Embryonic facial prominence (tissue), 1 donor: ENCODE measurements around the gene DCAF7.

ENCODE experiments used
- DNase-seq: peaks from one replicate; pipeline ENCODE4 v3.0.0-alpha.2; 2016; ENCODE audit errors: extremely low spot score

Gene DCAF7, protein sequence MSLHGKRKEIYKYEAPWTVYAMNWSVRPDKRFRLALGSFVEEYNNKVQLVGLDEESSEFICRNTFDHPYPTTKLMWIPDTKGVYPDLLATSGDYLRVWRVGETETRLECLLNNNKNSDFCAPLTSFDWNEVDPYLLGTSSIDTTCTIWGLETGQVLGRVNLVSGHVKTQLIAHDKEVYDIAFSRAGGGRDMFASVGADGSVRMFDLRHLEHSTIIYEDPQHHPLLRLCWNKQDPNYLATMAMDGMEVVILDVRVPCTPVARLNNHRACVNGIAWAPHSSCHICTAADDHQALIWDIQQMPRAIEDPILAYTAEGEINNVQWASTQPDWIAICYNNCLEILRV

DNA sequence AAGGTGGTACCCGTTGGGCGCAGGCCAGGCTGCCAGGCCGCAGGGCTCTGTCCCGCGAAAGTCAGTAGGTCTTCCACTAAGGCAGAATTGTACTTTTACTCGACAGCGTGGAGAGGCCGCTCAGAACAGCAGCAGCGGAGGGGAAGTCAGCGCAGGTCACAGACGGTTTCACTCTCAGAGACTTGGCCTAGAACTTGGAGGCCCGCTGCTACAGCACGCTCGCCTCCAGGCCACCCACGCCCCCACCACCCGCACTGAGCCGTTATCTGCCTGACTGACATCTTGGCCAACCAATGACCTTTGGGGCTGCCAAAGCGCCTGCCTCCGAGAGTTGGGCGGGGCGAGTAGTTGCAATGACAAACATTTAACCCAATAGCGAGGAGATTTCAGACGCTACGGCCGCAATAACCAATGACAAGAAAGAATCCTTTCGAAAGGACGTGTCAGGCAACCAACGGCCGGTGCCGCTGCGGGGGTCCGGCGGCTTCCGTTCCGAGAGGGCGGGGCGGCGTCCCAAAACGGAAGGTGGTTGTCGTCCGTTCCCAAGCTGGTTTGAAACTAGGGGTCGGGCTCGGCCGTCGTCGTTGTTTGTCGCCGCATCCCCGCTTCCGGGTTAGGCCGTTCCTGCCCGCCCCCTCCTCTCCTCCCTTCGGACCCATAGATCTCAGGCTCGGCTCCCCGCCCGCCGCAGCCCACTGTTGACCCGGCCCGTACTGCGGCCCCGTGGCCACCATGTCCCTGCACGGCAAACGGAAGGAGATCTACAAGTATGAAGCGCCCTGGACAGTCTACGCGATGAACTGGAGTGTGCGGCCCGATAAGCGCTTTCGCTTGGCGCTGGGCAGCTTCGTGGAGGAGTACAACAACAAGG is at the start of gene DCAF7:
DCAF7 (plus strand) TSS at position 532 of the 871 bp plus-strand sequence; CDS start at position 733, 201 bp downstream.
- peak; percentile 99 for DNase-seq

DNA sequence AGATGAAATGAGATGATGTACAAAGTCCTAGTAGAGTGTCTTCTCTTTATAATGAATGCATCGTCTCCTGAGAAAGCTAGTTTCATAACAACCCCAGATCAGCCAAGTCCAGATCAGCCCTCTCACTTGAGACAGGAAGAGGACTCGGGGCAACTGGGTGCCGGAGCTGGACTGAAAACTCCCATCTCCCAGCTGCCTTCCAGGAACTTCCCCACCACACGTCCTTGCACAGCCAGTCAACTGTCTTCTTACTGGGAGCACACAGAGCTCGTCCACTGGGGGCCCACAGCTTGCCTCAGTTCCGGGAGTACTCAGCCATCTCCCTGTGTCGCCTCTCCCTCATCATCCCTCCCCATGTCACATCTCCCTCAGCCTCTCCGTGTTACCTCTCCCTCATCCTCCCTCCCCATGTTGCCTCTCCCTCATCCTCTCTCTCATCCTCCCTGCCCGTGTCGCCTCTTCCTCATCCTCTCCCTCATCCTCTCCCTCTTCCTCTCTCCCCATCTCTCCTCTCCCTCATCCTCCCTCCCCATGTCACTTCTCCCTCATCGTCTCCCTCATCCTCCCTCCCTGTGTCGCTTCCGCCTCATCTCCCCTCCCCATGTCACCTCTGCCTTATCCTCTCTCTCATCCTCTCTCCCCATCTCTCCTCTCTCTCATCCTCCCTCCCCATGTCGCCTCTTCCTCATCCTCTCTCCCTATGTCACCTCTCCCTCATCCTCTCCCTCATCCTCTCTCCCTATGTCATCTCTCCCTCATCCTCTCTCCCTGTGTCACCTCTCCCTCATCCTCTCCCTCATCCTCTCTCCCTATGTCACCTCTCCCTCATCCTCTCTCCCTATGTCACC is 49.5 kb upstream of the DCAF7 start:
- DNase-seq = no peak

DNA sequence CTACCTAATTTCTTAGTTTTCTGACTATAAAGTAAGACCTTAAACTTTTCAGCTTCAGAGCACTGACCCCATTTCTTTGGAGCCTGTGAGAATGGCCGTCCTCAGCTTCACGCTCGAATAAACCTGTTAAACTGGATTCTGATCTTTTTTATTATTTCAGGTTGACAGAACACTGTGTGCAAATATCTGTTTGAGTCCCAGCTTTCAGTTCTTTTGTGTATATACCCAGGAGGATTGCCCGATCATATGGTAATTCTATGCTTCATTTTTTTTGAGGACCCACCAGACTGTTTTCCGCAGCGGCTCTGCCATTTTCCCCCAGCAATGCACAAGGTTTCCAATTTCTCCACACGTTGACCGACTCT is 47.0 kb upstream of the DCAF7 start:
- DNase-seq = no peak

DNA sequence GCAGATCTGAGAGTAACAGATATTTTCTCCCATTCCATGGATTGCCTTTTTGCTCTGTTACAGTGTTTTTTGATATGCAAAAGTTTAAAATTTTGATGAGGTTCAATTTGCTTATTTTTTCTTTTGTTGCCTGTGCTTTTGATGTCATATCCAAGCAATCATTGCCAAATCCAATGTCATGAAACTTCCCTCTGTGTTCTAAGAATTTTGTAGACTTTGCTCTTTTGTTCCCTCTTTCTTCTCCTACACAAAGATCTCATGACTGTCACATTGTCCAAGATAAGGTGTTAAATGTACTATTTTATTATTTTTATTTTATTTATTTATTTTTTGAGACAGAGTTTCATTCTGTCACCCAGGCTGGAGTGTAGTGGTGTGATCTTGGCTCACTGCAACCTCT is 46.0 kb upstream of the DCAF7 start:
- no peak for DNase-seq

DNA sequence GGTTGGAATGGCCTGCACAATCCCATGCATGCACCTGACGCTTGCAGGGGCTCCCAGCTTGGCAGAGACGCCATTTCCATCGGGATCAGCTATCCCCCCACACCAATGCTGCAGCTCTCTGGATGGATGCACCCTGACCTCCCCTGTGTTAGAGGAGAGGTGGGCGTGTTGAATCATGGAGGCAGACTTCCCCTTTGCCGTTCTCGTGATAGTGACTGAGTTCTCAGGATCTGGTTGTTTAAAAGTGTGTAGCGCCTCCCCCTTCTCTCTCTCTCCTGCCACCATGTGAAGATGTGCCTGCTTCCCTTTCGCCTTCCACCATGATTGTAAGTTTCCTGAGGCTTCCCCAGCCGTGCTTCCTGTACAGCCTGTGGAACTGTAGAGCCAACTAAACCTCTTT is 44.9 kb upstream of the DCAF7 start:
- DNase-seq = no peak

DNA sequence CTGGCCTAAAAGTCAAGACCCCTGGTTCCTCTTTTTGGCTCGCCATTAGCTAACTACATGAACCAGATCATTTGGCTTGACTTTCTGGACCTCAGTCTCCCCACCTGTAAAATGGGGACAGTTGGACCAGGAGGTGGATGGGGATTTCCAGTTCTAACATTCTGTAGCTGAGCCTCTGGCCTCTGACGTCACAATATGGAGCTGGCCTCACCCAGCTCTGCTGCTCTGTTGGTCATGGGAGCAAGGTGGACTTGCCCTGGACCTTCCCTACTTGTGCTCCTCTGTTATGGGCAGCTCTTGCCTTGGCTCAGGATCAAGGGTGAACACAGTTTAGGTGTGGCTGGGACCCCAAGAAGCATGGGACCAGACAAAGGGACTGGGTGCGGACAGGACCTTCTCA is 43.6 kb upstream of the DCAF7 start:
- DNase-seq = no peak

DNA sequence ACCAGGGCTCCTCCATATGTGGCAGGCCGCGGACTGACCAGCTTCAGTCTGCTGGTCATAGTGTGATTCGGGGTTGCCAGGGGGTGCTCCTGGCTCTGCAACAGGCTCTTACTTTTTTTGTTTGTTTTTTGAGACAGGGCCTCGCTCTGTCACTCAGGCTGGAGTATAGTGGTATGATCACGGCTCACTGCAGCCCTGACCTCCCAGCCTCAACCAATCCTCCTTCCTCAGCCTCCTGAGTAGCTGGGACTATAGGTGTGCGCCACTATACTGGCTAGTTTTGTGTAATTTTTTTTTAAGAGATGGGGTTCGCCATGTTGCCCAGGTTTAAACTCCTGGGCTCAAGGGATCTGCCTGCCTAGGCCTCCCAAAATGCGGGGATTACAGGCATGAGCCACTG is 38.9 kb upstream of the DCAF7 start:
- DNase-seq = no peak

DNA sequence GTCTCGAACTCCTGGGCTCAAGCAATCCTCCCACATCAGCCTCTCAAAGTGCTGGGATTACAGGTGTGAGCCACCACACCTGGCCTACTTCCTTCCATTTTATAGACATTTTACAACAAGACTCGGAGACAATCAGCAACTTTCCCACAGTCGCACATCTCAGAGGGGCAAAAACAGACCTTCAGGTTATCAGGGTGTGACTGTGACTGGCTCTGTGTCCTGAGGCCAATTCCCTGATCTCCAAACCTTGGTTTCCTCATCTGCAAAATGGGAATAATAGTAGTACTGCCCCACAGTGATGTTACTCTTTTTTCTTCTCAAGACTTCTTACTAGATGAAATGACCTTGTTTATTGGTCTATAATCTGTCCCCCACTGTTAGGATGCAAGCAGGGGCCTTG is 37.9 kb upstream of the DCAF7 start:
- no peak for DNase-seq

DNA sequence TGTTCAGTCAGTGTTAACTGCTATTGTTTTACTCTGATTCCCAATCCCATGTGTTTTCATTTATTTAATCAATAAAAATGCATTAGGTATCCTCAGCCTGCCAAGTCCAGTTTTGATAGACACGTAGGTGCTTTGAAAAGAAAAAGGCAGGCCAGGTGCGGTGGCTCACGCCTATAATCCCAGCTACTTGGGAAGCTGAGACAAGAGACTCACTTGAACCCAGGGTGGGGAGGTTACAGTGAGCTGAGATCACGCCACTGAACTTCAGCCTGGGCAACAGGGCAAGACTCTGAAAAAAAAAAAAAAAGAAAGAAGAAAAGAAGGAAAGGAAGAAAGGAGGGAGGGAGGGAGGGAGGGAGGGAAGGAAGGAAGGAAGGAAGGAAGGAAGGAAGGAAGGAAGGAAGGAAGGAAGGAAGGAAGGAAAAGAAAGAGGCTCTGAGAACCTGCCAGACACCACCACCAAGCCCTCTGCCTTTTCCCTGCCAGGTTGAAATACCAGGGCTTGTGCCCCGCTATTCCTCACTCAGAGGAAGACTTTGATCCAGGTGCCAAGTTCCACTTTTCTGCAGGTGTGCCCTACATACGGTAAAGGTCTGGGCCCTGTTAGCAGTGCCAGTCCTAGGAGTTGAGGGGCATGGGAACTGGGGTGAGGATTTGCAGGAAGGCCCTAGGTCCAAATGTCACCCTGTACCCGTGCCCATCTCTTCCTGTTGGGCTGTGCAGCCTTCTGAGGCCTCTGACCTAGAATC is 37.2 kb upstream of the DCAF7 start:
- no peak for DNase-seq

DNA sequence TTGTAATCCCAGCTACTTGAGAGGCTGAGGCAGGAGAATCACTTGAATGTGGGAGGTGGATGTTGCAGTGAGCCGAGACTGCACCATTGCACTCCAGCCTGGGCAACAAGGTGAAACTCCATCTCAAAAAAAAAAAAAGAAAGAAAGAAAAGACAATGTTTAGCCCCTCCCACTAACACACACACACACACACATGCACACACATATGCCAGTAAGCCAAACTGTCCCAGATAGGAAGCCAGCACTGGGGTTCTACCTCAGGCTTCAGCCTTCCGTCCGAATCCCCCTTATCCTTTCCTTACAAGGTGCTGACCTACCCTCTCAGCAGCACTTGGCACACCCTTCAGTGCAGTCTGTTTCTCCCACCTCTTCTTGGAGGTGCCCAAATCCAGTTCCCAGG is 35.8 kb upstream of the DCAF7 start:
- DNase-seq = no peak

DNA sequence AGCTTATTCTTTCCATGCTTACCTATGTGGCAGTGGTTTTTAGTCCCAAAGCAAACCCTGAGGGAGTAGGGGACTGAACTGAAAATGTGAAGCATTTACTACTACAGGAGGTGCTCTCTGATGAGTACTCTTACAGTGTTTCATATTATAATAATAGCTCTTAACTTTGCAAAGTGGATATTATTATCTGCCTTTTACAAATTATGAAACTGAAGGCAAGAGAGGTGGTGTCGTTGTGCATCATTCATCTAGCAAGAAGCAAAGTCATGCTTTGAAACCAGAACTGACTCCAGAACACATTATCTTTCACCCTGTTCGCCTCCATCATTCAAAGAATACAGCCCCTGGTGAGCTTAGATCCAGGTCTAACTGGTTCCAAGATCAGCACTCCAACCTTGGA is 35.3 kb upstream of the DCAF7 start:
- no peak for DNase-seq

DNA sequence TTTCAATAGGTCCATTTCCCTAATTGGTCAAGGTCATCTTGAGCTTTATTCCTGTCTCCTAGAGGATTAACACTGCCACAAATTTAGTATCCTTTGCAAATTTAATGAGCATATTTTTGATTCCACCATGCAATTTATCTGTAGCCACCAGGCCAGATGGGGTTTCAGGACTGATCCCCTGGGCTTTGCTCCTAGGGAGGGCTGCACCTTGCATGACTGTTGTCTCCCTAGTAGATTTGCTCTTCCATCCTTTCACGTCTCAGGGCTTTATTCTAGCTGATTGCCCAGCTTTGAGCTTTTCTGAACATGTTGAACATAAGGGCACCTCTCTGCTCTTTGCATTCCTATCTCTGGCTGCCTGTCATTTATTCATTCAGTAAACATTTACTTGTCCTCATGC is 34.9 kb upstream of the DCAF7 start:
- no peak for DNase-seq

DNA sequence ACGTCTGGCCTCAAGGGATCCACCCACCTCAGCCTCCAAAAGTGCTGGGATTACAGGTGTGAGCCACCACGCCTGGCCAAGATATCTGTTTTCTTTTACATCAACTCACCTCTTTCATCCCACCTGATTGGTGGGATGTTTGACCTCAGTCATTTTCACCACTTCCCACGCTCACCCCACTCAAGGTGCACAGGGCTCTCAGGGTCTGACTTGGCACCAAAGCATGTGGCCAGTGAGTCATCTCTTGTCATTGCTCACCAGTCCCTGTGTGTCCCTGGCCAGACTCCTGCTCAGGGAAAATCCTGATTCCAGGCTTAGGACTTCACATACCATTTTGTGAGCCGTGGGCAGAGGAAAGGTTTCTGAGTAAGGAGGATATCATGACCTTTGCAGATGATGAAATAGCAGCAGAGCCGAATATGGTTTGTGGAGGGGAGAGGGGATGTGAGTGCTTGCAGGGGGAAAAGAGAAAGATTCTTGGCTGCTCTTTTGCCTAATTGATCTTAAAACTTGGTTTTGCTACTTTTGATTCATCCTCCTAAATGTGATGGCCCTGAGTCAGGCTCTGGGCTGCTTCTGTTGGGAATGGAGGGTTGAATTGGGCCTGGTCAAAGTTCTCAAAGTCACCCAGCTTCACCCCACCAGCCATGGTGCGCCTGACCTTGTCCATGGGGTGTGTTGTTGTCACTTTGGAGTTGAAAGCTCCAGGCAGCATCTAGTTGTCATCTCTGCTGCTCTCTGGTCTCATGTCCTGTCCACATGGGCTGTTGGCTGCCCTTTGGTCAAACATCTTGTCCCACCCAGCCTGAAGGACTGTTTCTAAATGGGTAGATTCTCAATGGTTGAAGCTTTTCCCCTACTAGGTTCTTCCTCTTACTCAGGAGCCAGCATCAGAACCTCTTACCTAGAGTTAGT is 33.1 kb upstream of the DCAF7 start:
- DNase-seq = no peak

DNA sequence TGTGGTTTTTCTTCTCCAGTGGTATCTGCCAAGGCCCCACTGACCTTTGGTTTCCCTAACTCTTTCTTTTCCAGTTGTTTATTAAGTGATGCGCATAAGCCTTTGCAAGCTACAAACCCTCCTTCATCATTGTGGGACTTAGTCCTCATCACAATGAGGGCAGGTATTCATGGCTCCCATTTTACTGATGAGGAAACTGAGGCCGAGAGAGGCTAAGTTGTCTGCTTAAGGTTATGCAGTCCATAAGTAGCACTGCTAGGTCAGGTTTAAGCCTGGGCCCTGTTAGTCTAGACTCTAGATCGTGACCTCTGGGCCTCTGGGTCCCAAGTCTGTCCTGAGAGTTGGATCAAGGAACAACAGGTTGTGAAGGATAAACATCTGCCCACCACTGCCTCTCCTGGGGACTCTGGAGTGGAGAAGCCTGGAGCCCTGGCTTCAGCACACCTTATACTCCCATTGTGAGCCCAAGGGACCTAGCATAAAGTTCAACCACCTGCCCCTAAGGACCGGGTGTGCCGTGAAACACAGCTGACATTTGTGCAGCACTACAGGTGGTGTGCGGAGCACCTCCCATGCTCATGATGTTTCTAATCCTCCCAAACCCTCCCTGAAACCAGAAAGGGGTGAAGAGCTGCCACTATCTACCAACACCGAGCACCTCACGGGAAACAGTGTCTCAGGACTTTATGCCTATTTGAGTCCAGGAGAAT is 32.3 kb upstream of the DCAF7 start:
- DNase-seq = no peak

DNA sequence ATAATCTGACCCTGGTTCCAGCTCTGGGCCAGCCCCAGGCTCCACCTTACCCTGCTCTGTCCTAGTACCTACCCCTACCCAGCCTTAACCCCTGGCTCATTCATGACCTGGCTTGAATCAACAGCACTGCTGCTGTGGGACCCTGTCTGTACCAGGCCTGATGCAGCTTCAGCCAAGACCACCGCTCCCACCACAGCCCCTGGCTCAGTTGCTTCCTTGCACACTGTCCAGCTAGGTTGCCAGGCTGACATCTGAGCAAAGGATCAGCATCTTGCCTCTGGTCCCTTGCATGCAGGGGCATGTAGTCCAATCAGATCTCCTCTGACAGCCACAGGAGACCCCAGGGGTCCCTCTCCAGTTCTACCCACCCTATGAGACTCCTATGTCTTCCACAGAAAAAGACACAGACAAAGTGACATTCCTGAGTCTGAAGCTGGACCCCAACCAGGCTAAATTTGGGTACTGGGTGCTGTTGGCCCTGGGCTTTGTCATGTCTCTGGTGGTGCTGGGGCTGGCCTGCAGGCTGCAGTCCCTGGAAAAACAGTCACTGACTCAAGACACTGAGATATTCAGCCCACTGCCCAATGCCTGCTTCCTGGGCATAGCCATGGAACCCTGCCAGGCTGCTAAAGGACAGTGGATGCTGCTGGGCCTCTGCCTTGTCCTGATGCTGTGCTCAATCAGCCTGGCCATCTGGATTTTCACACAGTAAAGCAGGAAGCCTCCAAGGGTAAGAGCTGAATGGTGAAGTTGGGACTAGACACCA is 31.0 kb upstream of the DCAF7 start:
- DNase-seq = no peak

DNA sequence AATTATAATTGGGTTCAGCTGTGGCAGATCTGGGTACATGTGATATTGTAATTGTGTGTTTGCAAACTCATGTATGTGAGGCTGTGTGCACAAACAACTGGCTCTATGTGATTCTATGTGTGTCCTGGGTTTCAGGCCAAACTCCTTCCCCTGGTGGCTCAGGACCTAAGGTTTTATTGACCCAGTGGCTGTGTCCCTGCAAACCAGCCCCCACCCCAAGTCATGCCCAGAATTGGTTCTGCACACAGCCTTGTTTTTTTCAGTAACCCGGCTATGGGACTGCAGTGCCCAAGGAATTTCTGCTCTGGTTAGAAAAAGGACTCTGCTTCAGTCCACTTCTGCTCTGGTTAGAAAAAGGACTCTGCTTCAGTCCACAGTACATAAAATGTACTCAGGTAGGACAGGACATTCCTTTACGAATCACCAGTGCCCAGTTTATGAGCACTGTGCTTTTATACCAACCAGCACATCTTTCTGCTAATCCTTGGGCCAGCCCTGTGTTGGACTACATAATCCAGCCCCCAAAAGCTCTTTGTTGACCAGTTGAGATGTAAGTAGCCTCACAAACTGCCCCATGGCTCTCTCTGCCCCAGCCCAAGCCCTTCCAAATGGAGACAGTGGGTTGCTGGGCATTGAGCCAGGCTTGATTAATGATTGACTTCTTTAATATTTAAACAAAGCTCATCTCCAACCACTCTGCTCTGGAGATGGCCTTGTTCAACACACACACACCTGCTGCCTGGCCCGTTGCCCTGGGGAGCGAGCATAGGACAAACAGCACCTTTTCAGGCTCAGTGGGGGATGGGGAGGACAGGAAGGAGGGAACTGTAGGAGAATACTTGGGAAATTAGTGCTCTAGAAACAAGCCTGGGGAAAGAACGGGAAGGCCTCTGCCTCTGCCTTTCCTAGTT is 30.1 kb upstream of the DCAF7 start:
- DNase-seq = no peak

DNA sequence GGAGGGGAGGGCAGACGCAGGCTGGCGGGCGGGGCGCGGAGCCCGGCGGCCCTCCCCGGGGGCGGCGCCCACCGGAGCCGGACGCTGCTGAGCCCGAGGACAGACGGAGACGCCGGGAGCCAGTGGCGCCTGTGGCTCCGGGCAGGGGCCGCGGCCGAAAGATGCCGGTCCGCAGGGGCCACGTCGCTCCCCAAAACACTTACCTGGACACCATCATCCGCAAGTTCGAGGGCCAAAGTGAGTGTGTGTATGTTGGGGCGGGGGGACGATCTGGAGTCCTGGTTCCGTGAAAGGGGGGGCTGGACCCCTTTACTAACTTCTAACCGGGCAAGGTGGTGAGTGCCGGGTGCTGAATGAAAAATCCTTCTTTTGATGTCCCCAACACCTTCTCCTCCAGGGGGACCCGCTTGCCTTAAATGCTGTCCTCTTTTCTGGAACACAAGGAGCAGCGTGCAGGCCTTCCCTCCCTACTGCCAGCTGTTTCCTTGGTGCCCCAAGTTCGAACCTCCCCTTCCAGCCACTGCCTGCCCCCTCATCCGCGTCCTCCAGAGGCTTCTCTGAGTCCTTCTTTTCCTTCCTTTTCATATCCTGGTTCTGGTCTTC is 26.9 kb upstream of the DCAF7 start, which contains the start of gene KCNH6:
KCNH6 (plus strand) TSS at position 106 of the 603 bp plus-strand sequence; CDS start at position 162, 56 bp downstream.
- DNase-seq = no peak
